ENCODE measurements around the gene FGR.

The FGR gene

DNA sequence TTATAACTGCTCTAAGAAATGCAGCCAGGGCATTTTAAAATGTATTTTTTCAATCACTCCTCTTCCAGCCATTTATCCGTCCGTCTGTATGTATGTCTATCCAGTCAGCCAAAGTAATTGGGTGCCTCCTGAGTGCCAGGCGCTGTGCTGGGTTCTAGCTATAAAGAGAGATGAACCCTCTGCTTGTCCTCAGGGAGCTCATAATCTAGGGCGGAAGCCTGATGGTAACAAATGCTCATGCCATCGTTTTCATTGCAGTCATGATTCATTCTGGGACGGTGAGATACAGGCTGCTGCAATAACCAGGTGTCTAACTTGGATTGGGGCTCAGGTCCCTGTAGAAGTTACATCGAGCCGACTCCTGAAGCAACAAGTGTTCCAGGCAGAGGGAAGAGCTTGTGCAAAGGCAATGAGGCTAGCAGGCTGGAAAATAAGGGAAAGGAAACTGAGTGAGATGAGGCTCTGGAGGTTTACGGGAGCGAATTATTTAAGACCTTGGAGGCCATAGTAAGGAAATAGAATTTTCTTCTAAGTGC lies 25.4 kb upstream of the FGR start:
- WGBS, 2 donors (ENCODE audit: extremely low coverage in 2 of 2, insufficient read length in 2 of 2, insufficient replicate concordance in 1 of 2), result no CpG with 5 or more reads among the region's 10 CpGs
- no peak overlapping the region for H2AK5ac ChIP-seq (ENCODE audit: low read depth, low read length)
- H3K4ac ChIP-seq (ENCODE audit: low read length), result no peak overlapping the region
- no peak overlapping the region for H3K4me3 ChIP-seq (ENCODE audit: low read length in 2 of 2)
- no peak overlapping the region for H2BK12ac ChIP-seq (ENCODE audit: low read length)
- no peak overlapping the region for H2BK120ac ChIP-seq (ENCODE audit: low read depth, low read length)
- no peaks in the 10 kb centered on the region for H3K9me3 ChIP-seq (replicated peaks in 1 of 2; ENCODE audit: control insufficient read depth in 2 of 2, insufficient read depth in 1 of 2, low read depth in 1 of 2, low read length in 2 of 2)
- H2BK15ac ChIP-seq (ENCODE audit: low read length), result no peak overlapping the region
- no peak overlapping the region for H2AFZ ChIP-seq (ENCODE audit: low read length)
- H3K18ac ChIP-seq (ENCODE audit: low read length), result no peak overlapping the region
- H3K4me2 ChIP-seq (ENCODE audit: insufficient read depth, low read length, poor library complexity, severe bottlenecking), result peak overlapping the region; percentile 21
- no peak overlapping the region for H3K9ac ChIP-seq (ENCODE audit: low read depth, low read length, poor library complexity)
- H4K91ac ChIP-seq (ENCODE audit: low read depth, low read length, poor library complexity), result no peak overlapping the region
- no peaks in the 10 kb centered on the region for H3K36me3 ChIP-seq (replicated peaks in 1 of 2; ENCODE audit: control insufficient read depth in 2 of 2, insufficient read depth in 2 of 2, low read length in 2 of 2)
- peaks cover 21 to 25% of the 10 kb centered on the region in 2 donors for H3K4me1 ChIP-seq (ENCODE audit: control insufficient read depth in 2 of 2, insufficient read depth in 1 of 2, low read depth in 1 of 2, low read length in 2 of 2)
- no peak overlapping the region for H4K8ac ChIP-seq (ENCODE audit: low read depth, low read length)
- no peak overlapping the region for H3K23ac ChIP-seq (ENCODE audit: low read depth, low read length, poor library complexity)
- H3K27me3 ChIP-seq (ENCODE audit: control insufficient read depth in 3 of 3, insufficient read depth in 3 of 3, low read depth in 1 of 3, low read length in 3 of 3), result peaks cover 0 to 2% (median 0%) of the 10 kb centered on the region in 3 experiments
- H3K14ac ChIP-seq (ENCODE audit: low read length), result no peak overlapping the region
- no peak overlapping the region for H2BK5ac ChIP-seq (ENCODE audit: low read length)
- no peak for DNase-seq (ENCODE audit: low spot score)
- H3K27ac ChIP-seq (replicated peaks; ENCODE audit: low read length), result no peak overlapping the region
- H3K79me1 ChIP-seq (ENCODE audit: low read depth, low read length), result no peaks in the 10 kb centered on the region

DNA sequence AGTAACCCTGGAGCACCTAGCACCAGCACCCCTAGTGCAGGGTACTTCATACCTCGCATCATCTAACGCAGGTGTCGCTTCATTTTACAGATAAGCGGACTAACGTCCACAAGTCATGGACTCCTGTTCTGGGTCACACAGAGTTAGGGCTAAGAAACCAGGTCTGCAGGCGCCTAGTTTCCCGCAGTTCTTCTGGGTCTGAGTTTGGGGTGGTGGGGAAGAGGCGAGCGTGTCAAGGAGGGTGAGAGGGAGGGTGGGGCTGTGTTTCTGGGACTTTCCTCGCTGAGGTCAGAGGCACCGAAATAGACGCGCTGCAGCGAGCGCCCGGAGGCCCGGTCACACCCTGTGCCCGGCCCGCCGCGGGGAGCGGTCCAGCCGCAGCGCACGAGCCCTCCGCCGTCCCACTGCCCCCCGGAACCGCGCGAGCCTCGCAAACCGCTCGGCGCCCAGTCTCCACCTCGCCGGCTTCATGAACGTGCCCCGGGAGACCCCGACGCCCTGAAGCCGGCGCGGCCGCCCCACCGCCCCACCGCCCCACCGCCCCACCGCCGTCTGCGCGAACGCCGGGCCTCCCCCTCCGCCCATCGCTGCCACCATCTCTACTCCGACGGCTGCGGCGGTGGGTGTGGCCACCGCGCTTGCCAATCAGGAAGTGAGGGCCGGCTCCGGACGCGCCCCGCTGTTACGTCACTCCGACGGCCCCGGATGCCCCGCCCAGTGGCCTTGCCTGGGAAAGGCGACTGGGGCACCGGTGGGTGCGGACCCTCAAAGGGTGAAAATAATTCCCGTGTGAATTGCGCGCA lies 24.7 kb upstream of the FGR start:
- Histone ChIP-seq H2BK15ac (ENCODE audit: low read length) (peak overlapping the region; percentile 50), H4K91ac (ENCODE audit: low read depth, low read length, poor library complexity) (no peak overlapping the region), H2AFZ (ENCODE audit: low read length) (peak overlapping the region; percentile 59), H3K36me3 (replicated peaks in 1 of 2; ENCODE audit: control insufficient read depth in 2 of 2, insufficient read depth in 2 of 2, low read length in 2 of 2) (no peaks in the 10 kb centered on the region), H3K27me3 (ENCODE audit: control insufficient read depth in 3 of 3, insufficient read depth in 3 of 3, low read depth in 1 of 3, low read length in 3 of 3) (peaks cover 0 to 2% (median 0%) of the 10 kb centered on the region in 3 experiments), H3K9me3 (replicated peaks in 1 of 2; ENCODE audit: control insufficient read depth in 2 of 2, insufficient read depth in 1 of 2, low read depth in 1 of 2, low read length in 2 of 2) (no peaks in the 10 kb centered on the region), H3K79me1 (ENCODE audit: low read depth, low read length) (no peaks in the 10 kb centered on the region), H2AK5ac (ENCODE audit: low read depth, low read length) (no peak overlapping the region), H3K14ac (ENCODE audit: low read length) (no peak overlapping the region), H3K27ac (replicated peaks; ENCODE audit: low read length) (no peak overlapping the region), H3K4me3 (ENCODE audit: low read length in 2 of 2) (peak overlapping the region in 1 of 2 donors; percentile 81), H3K4me2 (ENCODE audit: insufficient read depth, low read length, poor library complexity, severe bottlenecking) (peak overlapping the region; percentile 61), H2BK12ac (ENCODE audit: low read length) (no peak overlapping the region), H3K9ac (ENCODE audit: low read depth, low read length, poor library complexity) (no peak overlapping the region), H3K18ac (ENCODE audit: low read length) (peak overlapping the region; percentile 92), H4K8ac (ENCODE audit: low read depth, low read length) (no peak overlapping the region), H3K4ac (ENCODE audit: low read length) (no peak overlapping the region), H2BK5ac (ENCODE audit: low read length) (no peak overlapping the region), H2BK120ac (ENCODE audit: low read depth, low read length) (no peak overlapping the region), H3K23ac (ENCODE audit: low read depth, low read length, poor library complexity) (peak overlapping the region; percentile 14), H3K4me1 (ENCODE audit: control insufficient read depth in 2 of 2, insufficient read depth in 1 of 2, low read depth in 1 of 2, low read length in 2 of 2) (peaks cover 25 to 30% of the 10 kb centered on the region in 2 donors)
- DNase-seq (ENCODE audit: low spot score), result peak; percentile 78
- no CpG with 5 or more reads among the region's 78 CpGs for WGBS, 2 donors (ENCODE audit: extremely low coverage in 2 of 2, insufficient read length in 2 of 2, insufficient replicate concordance in 1 of 2)

DNA sequence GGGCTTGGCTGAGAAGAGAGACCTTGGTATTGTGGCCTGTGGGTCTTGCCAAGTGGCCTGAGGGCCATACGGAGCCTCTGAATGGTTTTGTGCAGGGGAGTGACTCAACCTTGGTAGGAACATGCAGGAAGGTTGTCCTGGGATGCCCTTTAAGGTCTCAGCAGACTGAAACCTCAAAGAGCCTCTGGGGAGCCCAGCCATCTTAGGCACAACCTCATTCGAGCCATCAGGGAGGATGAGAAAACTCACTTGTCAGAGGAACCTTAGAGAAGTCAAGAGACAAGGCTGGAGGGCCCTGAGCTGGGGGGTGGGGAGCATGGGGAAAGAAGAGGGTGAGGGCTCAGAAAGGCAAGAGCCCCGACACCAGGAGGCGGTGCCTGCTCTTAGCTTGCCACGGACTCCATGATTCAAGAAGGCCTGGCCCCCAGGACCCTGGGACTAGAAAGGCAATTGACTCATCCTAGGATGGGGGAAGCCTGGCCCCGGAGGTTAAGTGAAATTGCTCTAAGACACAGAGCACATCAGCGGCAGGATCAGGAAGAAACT lies 24.0 kb upstream of the FGR start:
- Histone ChIP-seq H3K9ac (ENCODE audit: low read depth, low read length, poor library complexity) (no peak overlapping the region), H2BK120ac (ENCODE audit: low read depth, low read length) (no peak overlapping the region), H3K14ac (ENCODE audit: low read length) (no peak overlapping the region), H2AK5ac (ENCODE audit: low read depth, low read length) (no peak overlapping the region), H2BK15ac (ENCODE audit: low read length) (no peak overlapping the region), H2BK12ac (ENCODE audit: low read length) (no peak overlapping the region), H3K4ac (ENCODE audit: low read length) (no peak overlapping the region), H3K27ac (replicated peaks; ENCODE audit: low read length) (no peak overlapping the region), H2AFZ (ENCODE audit: low read length) (peak overlapping the region; percentile 59), H3K4me1 (ENCODE audit: control insufficient read depth in 2 of 2, insufficient read depth in 1 of 2, low read depth in 1 of 2, low read length in 2 of 2) (peaks cover 25 to 30% of the 10 kb centered on the region in 2 donors), H3K36me3 (replicated peaks in 1 of 2; ENCODE audit: control insufficient read depth in 2 of 2, insufficient read depth in 2 of 2, low read length in 2 of 2) (no peaks in the 10 kb centered on the region), H3K4me2 (ENCODE audit: insufficient read depth, low read length, poor library complexity, severe bottlenecking) (peak overlapping the region; percentile 61), H3K4me3 (ENCODE audit: low read length in 2 of 2) (peak overlapping the region in 1 of 2 donors; percentile 81), H3K9me3 (replicated peaks in 1 of 2; ENCODE audit: control insufficient read depth in 2 of 2, insufficient read depth in 1 of 2, low read depth in 1 of 2, low read length in 2 of 2) (no peaks in the 10 kb centered on the region), H3K18ac (ENCODE audit: low read length) (peak overlapping the region; percentile 11), H3K27me3 (ENCODE audit: control insufficient read depth in 3 of 3, insufficient read depth in 3 of 3, low read depth in 1 of 3, low read length in 3 of 3) (peaks cover 0 to 2% (median 0%) of the 10 kb centered on the region in 3 experiments), H3K79me1 (ENCODE audit: low read depth, low read length) (no peaks in the 10 kb centered on the region), H4K91ac (ENCODE audit: low read depth, low read length, poor library complexity) (no peak overlapping the region), H3K23ac (ENCODE audit: low read depth, low read length, poor library complexity) (no peak overlapping the region), H2BK5ac (ENCODE audit: low read length) (no peak overlapping the region), H4K8ac (ENCODE audit: low read depth, low read length) (no peak overlapping the region)
- no CpG with 5 or more reads among the region's 7 CpGs for WGBS, 2 donors (ENCODE audit: extremely low coverage in 2 of 2, insufficient read length in 2 of 2, insufficient replicate concordance in 1 of 2)
- no peak for DNase-seq (ENCODE audit: low spot score)

Data from neuronal stem cell (in vitro differentiated cells).